GM12878 (cell line): ENCODE results near the gene TTC23. TPM values are rescaled to one million over a fixed set of nuclear protein-coding genes. Genes with fewer than 3 reads are reported as not detected.
A peak's percentile ranks its signal among the peaks of the same experiment; 100 is the strongest.

ENCODE experiments used
- BACH1 ChIP-seq: fragments of 450-650 bp; IDR thresholded peaks from 2 replicates; pipeline ENCODE4 v1.6.1; 2017; ENCODE audit warnings: mild to moderate bottlenecking, borderline replicate concordance
- BCL11A ChIP-seq: IDR thresholded peaks from 2 replicates; pipeline ENCODE4 v1.6.1; 2011; ENCODE audit warnings: low read depth, low read length
- CEBPB ChIP-seq, 2 experiments: fragments of 150-350 bp in 1 of 2; IDR thresholded peaks; 2 replicates each; pipeline ENCODE4 v1.6.1; 2012 to 2014; ENCODE audit warnings: low read depth in 2 of 2, low read length in 2 of 2, borderline replicate concordance in 1 of 2, inconsistent platforms in 1 of 2
- CREB1 ChIP-seq: IDR thresholded peaks from 2 replicates; pipeline ENCODE4 v1.6.1; 2012; ENCODE audit warnings: low read depth, mild to moderate bottlenecking, inconsistent platforms
- EP300 ChIP-seq, 2 experiments: fragments of 150-350 bp in 1 of 2; IDR thresholded peaks; 2 replicates each; pipeline ENCODE4 v1.6.1; 2011 to 2012; ENCODE audit warnings: low read depth in 2 of 2, low read length in 2 of 2, borderline replicate concordance in 1 of 2, improper control_type of control experiment in 1 of 2, inconsistent platforms in 1 of 2; ENCODE audit not compliant: control insufficient read depth in 1 of 2
- FOXK2 ChIP-seq: fragments of 450-650 bp; IDR thresholded peaks from 2 replicates; pipeline ENCODE4 v1.6.1; 2017; ENCODE audit warnings: mild to moderate bottlenecking, moderate library complexity
- JUND ChIP-seq: IDR thresholded peaks from 2 replicates; pipeline ENCODE4 v1.6.1; 2012; ENCODE audit warnings: low read depth, mild to moderate bottlenecking, low read length, improper control_type of control experiment, moderate library complexity
- MEF2A ChIP-seq: IDR thresholded peaks from 2 replicates; pipeline ENCODE4 v1.6.1; 2011; ENCODE audit warnings: low read depth, mild to moderate bottlenecking, low read length, moderate library complexity; ENCODE audit not compliant: insufficient read depth
- NFIC ChIP-seq: IDR thresholded peaks from 2 replicates; pipeline ENCODE4 v1.6.1; 2012; ENCODE audit warnings: low read depth, mild to moderate bottlenecking, inconsistent platforms, low read length, moderate library complexity
- NFYB ChIP-seq: IDR thresholded peaks from 2 replicates; pipeline ENCODE4 v1.6.1; 2011; ENCODE audit warnings: low read depth, mild to moderate bottlenecking, low read length, improper control_type of control experiment, moderate library complexity; ENCODE audit not compliant: insufficient read depth
- POLR2AphosphoS5 ChIP-seq: IDR thresholded peaks from 2 replicates; pipeline ENCODE4 v1.6.1; 2011; ENCODE audit warnings: mild to moderate bottlenecking, low read length, inconsistent platforms
- RAD21 ChIP-seq: IDR thresholded peaks from 2 replicates; pipeline ENCODE4 v1.6.1; 2011; ENCODE audit warnings: mild to moderate bottlenecking, low read depth, low read length, moderate library complexity; ENCODE audit not compliant: insufficient read depth
- RAD51 ChIP-seq: fragments of 450-650 bp; IDR thresholded peaks from 2 replicates; pipeline ENCODE4 v1.6.1; 2016; ENCODE audit warnings: moderate library complexity, mild to moderate bottlenecking, inconsistent platforms
- RFX5 ChIP-seq: IDR thresholded peaks from 2 replicates; pipeline ENCODE4 v1.6.1; 2011; ENCODE audit warnings: low read depth, low read length, improper control_type of control experiment
- SUPT20H ChIP-seq: IDR thresholded peaks from 2 replicates; pipeline ENCODE4 v1.6.1; 2011; ENCODE audit warnings: low read depth, mild to moderate bottlenecking, low read length, moderate library complexity, borderline replicate concordance; ENCODE audit not compliant: control insufficient read depth
- TARDBP ChIP-seq: IDR thresholded peaks from 2 replicates; pipeline ENCODE4 v1.6.1; 2016; ENCODE audit warnings: borderline replicate concordance
- TCF3 ChIP-seq: IDR thresholded peaks from 2 replicates; pipeline ENCODE4 v1.6.1; 2012; ENCODE audit warnings: low read depth, mild to moderate bottlenecking, low read length, borderline replicate concordance; ENCODE audit not compliant: insufficient read depth
- TCF7 ChIP-seq: IDR thresholded peaks from 2 replicates; pipeline ENCODE4 v1.6.1; 2014; ENCODE audit warnings: antibody characterized with exemption, borderline replicate concordance
- WRNIP1 ChIP-seq: IDR thresholded peaks from 2 replicates; pipeline ENCODE4 v1.6.1; 2011; ENCODE audit warnings: low read depth, low read length, improper control_type of control experiment, borderline replicate concordance
- ZNF622 ChIP-seq: fragments of 450-650 bp; IDR thresholded peaks from 2 replicates; pipeline ENCODE4 v1.6.1; 2017; ENCODE audit warnings: mild to moderate bottlenecking, inconsistent platforms
- ZZZ3 ChIP-seq: IDR thresholded peaks from 2 replicates; pipeline ENCODE4 v1.6.1; 2011; ENCODE audit warnings: low read depth; ENCODE audit not compliant: control insufficient read depth, insufficient read length
- polyA plus RNA-seq, 11 experiments: library from polyadenylated mRNA; depleted of rRNA in 4 of 11; unstranded in 6 of 11; stranded (reverse) in 5 of 11; fragments of >200 nt; fragmentation: Nextera tagmentation in 4 of 11; fragmentation: Illumina TruSeq in 1 of 11; extraction: Ambion mirVana in 4 of 11; extraction: Trizol in 1 of 11; gene quantifications; 1 replicate in 1 of 11; 2 replicates in 10 of 11; pipeline versions ENCODE4 v1.2.1 to v1.2.3, GENCODE V29; 2011 to 2016; ENCODE audit warnings: inconsistent platforms in 2 of 11, missing spikeins in 2 of 11, low read depth in 1 of 11
- total RNA-seq, 4 experiments: library from RNA; depleted of rRNA in 3 of 4; stranded (reverse); fragments of >200 nt in 3 of 4; fragmentation: Illumina TruSeq in 1 of 4; extraction: Trizol in 1 of 4; gene quantifications; 2 replicates each; pipeline versions ENCODE4 v1.2.1 to v1.2.3, GENCODE V29; 2013 to 2021
- TF ChIP-seq, protein P1 (sequence below): IDR thresholded peaks from 2 replicates; pipeline ENCODE4 v1.6.1; 2012; ENCODE audit warnings: low read depth, low read length, improper control_type of control experiment
- TF ChIP-seq, protein P2 (sequence below): fragments of 450-650 bp; formaldehyde crosslinking; IDR thresholded peaks from 2 replicates; pipeline ENCODE4 v1.4.0; 2020; ENCODE audit warnings: mild to moderate bottlenecking, moderate library complexity
- TF ChIP-seq, protein P3 (sequence below): fragments of 450-650 bp; IDR thresholded peaks from 2 replicates; pipeline ENCODE4 v1.6.1; 2016; ENCODE audit warnings: mild to moderate bottlenecking

TTC23 gene
- total and polyA plus RNA-seq, 10 of the 15 experiments (the other 5 are each of a cell fraction or from before 2014, with no cell fraction given) = 1.2 to 9.0 (median 6.5) TPM

DNA sequence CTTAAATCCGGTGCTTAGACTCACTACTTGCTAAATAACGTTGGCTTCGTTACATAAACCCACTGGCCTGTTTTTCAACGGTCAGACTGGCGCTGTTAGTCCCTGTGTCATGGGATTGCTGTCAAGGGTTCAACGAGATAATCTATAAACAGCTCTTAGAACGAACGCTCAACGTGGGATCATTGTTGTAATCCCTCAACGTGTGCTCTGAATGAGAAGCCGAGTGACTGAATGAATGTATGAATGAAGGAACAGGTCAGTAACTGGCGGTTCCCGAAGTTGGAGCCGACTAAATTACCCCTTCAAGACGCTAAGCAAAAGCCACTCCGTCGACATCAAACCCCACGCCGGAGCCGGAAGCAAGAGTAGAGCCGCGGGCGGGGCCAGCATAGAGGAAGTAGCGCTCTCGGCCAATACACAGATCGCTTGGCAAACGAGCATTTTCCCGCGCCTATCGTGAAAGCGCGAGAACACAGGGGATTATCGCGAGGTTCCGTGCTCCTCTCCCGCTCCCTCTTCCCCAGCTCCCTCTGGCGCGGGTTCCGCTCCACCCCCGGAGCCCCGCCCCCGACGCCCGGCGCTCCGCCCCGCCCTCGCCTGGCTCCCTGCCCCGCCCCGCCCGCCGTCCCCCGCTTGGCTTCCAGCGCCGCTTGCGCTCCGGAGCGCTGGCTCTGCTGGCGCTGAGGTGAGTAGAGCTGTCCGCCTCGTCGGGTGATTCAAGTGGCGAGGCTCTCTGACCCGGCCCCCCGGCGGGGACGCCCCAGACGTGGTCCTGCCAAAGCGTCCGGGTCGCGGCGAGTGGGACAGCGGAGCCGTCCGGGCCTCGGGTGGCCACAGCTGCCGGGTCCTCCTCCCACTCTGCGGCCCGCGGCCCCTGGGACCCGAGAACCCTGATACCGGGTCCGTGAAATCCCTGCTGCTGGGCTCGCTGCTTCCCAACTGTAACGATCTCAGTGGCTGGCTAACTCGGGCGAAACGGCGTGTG, 1.8 kb upstream of the TTC23 start, which contains the start of gene LRRC28 (continued):
- TF ChIP-seq, protein P1, sequence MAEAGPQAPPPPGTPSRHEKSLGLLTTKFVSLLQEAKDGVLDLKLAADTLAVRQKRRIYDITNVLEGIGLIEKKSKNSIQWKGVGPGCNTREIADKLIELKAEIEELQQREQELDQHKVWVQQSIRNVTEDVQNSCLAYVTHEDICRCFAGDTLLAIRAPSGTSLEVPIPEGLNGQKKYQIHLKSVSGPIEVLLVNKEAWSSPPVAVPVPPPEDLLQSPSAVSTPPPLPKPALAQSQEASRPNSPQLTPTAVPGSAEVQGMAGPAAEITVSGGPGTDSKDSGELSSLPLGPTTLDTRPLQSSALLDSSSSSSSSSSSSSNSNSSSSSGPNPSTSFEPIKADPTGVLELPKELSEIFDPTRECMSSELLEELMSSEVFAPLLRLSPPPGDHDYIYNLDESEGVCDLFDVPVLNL = peak; percentile 79
- TF ChIP-seq, protein P2, sequence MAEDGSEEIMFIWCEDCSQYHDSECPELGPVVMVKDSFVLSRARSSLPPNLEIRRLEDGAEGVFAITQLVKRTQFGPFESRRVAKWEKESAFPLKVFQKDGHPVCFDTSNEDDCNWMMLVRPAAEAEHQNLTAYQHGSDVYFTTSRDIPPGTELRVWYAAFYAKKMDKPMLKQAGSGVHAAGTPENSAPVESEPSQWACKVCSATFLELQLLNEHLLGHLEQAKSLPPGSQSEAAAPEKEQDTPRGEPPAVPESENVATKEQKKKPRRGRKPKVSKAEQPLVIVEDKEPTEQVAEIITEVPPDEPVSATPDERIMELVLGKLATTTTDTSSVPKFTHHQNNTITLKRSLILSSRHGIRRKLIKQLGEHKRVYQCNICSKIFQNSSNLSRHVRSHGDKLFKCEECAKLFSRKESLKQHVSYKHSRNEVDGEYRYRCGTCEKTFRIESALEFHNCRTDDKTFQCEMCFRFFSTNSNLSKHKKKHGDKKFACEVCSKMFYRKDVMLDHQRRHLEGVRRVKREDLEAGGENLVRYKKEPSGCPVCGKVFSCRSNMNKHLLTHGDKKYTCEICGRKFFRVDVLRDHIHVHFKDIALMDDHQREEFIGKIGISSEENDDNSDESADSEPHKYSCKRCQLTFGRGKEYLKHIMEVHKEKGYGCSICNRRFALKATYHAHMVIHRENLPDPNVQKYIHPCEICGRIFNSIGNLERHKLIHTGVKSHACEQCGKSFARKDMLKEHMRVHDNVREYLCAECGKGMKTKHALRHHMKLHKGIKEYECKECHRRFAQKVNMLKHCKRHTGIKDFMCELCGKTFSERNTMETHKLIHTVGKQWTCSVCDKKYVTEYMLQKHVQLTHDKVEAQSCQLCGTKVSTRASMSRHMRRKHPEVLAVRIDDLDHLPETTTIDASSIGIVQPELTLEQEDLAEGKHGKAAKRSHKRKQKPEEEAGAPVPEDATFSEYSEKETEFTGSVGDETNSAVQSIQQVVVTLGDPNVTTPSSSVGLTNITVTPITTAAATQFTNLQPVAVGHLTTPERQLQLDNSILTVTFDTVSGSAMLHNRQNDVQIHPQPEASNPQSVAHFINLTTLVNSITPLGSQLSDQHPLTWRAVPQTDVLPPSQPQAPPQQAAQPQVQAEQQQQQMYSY (CRISPR knock-in tag) = no peak
- TF ChIP-seq POLR2AphosphoS5 (peak; percentile 98), BCL11A (no peak), TCF7 (no peak), EP300 (IDR thresholded peaks at IDR 0.05; ENCODE audit: borderline replicate concordance in 1 of 2, control insufficient read depth in 1 of 2, low read depth in 2 of 2, low read length in 2 of 2) (no peak), FOXK2 (no peak), ZNF622 (no peak), RFX5 (no peak), WRNIP1 (no peak), NFYB (peak; percentile 90), NFIC (no peak; the same call in 1 of the 2 replicates), TARDBP (0 out of 2 replicates have a peak, but pooled peaks have one; percentile 31), CREB1 (peak; percentile 27; the same call in 1 of the 2 replicates), ZZZ3 (no peak), SUPT20H (no peak), JUND (no peak), BACH1 (peak; percentile 61; the same call in 1 of the 2 replicates), MEF2A (no peak), CEBPB (IDR thresholded peaks at IDR 0.05; ENCODE audit: borderline replicate concordance in 1 of 2, low read depth in 2 of 2, low read length in 2 of 2) (no peak), RAD51 (no peak), TCF3 (no peak), RAD21 (no peak)
- TF ChIP-seq, protein P3, sequence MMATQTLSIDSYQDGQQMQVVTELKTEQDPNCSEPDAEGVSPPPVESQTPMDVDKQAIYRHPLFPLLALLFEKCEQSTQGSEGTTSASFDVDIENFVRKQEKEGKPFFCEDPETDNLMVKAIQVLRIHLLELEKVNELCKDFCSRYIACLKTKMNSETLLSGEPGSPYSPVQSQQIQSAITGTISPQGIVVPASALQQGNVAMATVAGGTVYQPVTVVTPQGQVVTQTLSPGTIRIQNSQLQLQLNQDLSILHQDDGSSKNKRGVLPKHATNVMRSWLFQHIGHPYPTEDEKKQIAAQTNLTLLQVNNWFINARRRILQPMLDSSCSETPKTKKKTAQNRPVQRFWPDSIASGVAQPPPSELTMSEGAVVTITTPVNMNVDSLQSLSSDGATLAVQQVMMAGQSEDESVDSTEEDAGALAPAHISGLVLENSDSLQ = peak; percentile 93
